ACC112 (cell line): ENCODE measurements around the gene URM1.

Source experiments
- H2AFZ ChIP-seq: fragments of 200-600 bp; sonication (generic); one replicate; pipeline ENCODE4 v1.6.0; 2017; ENCODE audit warnings: antibody characterized with exemption, low read length; ENCODE audit not compliant: unreplicated experiment
- H3K27ac ChIP-seq: fragments of 200-600 bp; sonication (generic); 2 replicates; pipeline ENCODE4 v1.5.1; 2014; ENCODE audit warnings: low read depth, mild to moderate bottlenecking, antibody characterized with exemption, low read length, moderate library complexity
- H3K27me3 ChIP-seq: fragments of 200-600 bp; sonication (generic); 2 replicates; pipeline ENCODE4 v1.6.1; 2014; ENCODE audit warnings: mild to moderate bottlenecking, antibody characterized with exemption, low read length, moderate library complexity, mixed read lengths; ENCODE audit not compliant: insufficient read depth
- H3K36me3 ChIP-seq: fragments of 200-600 bp; sonication (generic); 2 replicates; pipeline ENCODE4 v1.6.1; 2016; ENCODE audit warnings: mild to moderate bottlenecking, antibody characterized with exemption, low read length, moderate library complexity, mixed read lengths; ENCODE audit not compliant: insufficient read depth
- H3K4me1 ChIP-seq: fragments of 200-600 bp; sonication (generic); one replicate; pipeline ENCODE4 v1.6.1; 2016; ENCODE audit warnings: low read length, mixed read lengths; ENCODE audit not compliant: insufficient read depth, unreplicated experiment, control insufficient read depth
- H3K4me3 ChIP-seq: fragments of 200-600 bp; sonication (generic); 2 replicates; pipeline ENCODE4 v1.5.1; 2014; ENCODE audit warnings: mild to moderate bottlenecking, low read depth, low read length
- H3K79me2 ChIP-seq: fragments of 200-600 bp; sonication (generic); one replicate; pipeline ENCODE4 v1.6.0; 2016; ENCODE audit warnings: low read length; ENCODE audit not compliant: control insufficient read depth, unreplicated experiment, insufficient read depth

The URM1 gene

DNA sequence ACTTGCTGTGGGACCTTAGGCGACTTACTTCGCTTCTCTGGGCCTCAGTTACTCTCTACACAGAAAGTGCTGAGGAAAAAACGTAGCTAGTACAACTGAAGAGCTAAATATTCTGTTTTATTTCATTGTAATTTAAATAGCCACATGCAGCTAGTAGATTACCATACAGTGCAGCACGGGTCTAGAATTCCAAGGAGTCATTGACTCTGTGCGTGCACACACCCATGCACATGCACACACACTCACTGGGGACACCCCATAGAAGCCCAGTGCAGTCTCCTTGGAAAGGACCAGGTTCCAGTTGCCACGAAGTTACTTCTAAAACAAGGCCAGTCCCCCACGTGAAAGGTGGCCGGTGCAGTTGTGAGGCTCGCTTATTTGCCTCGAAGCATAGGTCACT lies 17.0 kb downstream of the URM1 start:
- H3K27ac ChIP-seq: no peak overlapping the region
- no peaks in the 10 kb centered on the region for H3K4me1 ChIP-seq
- no peaks in the 10 kb centered on the region for H3K79me2 ChIP-seq
- no peaks in the 10 kb centered on the region for H3K27me3 ChIP-seq
- H3K36me3 ChIP-seq: no peaks in the 10 kb centered on the region
- H3K4me3 ChIP-seq: no peak overlapping the region
- H2AFZ ChIP-seq: no peak overlapping the region

DNA sequence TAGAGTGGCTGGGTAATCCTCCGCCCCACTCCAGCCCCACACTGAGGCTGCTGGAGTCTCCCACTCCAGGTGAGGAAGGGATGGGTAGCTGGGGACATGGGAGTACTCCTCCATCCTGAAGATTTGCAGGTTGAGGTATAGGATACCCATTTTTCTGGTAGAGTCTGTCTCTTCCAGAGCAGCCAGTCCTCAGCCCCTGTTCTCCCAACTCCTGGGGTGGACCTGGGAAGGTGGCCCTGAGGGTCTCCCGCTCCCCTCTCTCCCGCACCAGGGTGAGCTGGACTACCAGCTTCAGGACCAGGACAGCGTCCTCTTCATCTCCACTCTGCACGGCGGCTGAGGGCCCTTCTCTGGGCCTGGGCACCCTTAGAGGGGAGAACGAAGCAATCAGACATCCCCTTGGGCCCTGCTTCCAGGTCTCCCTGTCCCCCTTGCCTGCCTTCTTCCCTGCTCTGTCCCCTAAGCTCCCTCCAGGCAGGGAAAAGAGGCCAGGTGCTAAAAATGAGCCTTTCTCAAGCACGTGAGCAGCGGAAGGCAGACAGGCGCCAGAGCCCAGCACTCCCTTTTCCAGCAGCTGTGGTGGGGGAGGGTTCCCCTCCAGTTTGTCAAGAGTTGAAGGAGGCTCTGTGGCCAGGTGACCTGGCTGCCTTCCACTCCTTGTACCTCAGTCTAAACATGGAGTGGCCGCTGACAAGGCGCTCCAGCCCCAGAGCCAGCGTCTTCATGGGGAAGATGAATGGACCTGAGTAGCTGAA lies 18.4 kb downstream of the URM1 start:
- Histone ChIP-seq H3K4me1 (no peaks in the 10 kb centered on the region), H3K27ac (no peak overlapping the region), H3K4me3 (no peak overlapping the region), H3K79me2 (no peaks in the 10 kb centered on the region), H3K36me3 (no peaks in the 10 kb centered on the region), H3K27me3 (no peaks in the 10 kb centered on the region), H2AFZ (no peak overlapping the region)

DNA sequence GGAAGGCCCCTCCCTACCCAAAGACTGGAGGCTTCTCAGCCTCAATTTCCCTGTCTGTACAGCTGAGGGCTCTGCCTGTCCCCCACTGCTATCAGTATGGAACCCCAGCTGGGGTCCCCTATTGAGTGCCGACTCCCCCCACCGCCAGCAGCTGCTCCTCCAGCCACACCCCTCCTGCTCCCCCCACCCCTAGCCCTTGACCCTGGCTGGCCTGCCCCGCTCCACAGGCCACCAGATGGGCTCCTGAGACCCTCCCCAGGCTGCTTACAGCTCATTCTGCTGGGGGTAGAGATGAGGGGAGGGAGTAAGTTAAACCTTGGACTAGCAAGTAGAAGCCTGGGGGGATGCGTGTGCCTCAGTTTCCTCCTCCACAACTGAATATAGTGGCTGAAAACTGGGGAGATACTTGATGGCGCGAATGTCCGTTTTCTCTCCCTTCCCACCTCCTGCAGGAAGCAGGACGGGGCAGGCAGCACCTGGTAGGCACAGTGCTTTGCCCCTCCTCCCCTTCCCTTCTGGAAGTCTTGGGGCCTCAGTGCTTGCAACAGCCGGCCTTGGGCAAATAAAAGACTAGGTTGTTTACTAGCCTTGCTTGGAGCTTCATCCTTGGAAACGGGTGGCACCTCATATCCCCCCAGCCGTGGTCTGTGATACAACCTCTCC lies 19.1 kb downstream of the URM1 start:
- H3K27me3 ChIP-seq: no peaks in the 10 kb centered on the region
- H2AFZ ChIP-seq: no peak overlapping the region
- no peak overlapping the region for H3K4me3 ChIP-seq
- H3K79me2 ChIP-seq: no peaks in the 10 kb centered on the region
- no peak overlapping the region for H3K27ac ChIP-seq
- no peaks in the 10 kb centered on the region for H3K36me3 ChIP-seq
- no peaks in the 10 kb centered on the region for H3K4me1 ChIP-seq

DNA sequence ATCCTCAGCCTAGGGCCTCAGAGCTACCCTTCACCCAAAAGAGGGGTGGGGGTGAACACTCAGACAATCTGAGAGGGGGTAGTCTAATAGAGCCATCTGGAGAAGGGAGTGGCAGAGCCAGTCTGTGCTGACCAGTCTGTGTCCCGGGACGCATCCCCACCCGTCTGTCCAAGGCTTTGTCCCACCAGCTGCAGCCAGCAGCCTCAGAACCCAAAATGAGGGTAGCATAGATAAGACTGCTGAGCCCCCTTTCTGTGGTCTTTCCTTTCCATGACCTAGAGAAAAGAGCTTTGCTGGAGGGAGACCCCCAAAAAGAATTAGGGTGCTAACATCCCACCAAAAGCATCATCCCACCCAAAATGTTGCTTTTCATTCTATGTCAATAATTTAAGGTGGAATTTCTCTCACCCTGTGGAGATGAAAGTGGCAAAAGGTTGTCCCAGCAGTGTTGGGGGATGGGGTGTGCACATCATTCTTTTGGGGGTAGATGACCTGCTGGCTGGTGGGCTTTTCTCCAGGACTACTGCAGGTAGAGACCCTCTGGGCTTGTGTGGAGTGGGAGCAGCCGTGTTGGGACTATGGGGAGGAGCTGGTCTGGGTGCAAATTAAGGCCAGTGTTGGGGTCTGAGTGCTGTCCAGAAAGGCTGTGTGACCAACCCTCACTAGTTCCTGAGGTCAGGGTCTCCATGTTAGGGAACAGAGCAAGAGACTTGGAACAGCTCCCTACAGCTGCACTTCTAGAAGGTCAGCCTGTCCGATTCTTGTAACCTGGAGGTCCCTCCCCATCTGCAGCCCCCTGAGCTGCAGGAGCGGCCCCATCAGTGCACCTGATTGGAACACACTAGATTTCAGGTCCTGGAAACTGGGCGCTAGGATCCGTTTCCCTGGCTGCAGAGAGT lies 19.9 kb downstream of the URM1 start:
- no peak overlapping the region for H2AFZ ChIP-seq
- no peak overlapping the region for H3K27ac ChIP-seq
- no peaks in the 10 kb centered on the region for H3K79me2 ChIP-seq
- no peaks in the 10 kb centered on the region for H3K36me3 ChIP-seq
- H3K27me3 ChIP-seq: no peaks in the 10 kb centered on the region
- H3K4me1 ChIP-seq: no peaks in the 10 kb centered on the region
- no peak overlapping the region for H3K4me3 ChIP-seq

DNA sequence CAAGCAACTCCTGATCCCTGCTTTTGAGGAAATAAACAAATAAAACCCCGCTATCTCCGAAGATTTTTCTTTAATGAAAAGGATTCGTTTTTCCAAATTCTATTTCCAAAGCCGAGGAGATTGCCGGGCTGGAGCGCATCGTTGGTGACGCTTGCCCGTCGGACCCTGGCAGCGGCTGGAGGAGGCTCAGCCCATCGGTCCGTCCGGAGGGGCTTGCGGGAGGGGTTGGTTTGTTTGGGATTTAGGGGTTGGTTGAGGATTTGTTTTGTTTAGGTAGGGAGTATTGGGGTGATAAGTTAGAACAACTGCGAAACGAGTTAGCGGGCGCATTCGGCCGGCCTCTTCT lies 20.8 kb downstream of the URM1 start:
- Histone ChIP-seq H3K79me2 (no peaks in the 10 kb centered on the region), H3K36me3 (no peaks in the 10 kb centered on the region), H2AFZ (no peak overlapping the region), H3K4me1 (peaks cover 3% of the 10 kb centered on the region), H3K4me3 (no peak overlapping the region), H3K27ac (no peak overlapping the region), H3K27me3 (peaks cover 4% of the 10 kb centered on the region)

DNA sequence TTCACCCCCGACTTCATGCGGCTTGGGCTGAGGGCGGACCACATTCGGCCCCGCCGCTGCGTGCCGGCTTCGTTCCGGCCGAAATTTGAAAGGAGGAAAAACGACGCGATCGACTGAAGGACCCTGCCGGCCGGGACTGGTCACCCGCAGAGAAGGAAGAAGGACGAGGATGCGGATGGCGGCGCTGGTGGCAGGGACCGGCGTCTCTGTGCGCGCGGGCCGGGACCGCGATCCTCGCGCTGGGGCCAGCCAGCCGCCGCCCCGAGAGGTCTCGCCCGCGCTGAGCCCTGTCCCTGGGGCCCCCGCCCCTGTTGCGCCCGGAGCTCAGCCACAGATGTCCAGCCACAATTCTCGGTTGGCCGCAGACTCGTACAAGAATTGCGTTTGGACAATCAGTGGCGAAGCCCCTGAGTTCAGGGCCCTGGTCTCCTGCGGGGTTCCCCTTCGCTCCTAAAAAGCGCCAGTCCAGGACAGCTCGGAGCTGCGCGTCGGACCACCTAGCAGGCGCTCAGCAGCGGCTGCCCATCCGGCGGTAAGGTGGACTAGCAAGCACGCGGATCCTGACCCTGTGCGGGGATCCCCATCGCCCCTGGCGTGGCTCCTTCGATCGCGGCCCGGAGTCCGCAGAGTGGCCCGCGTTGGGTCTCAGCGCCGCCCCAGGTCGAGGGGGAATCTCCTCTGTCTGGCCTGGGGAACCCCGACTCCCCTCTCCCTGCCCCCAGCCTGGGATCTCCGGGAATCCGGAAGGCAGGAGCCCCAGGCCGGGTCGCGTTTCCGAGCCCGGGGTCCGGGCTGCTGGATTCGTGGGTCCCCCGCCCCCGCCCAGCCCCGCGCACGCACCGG lies 21.3 kb downstream of the URM1 start:
- no peak overlapping the region for H3K4me3 ChIP-seq
- H3K4me1 ChIP-seq: peaks cover 7% of the 10 kb centered on the region
- peaks cover 10% of the 10 kb centered on the region for H3K27me3 ChIP-seq
- H2AFZ ChIP-seq: no peak overlapping the region
- no peak overlapping the region for H3K27ac ChIP-seq
- no peaks in the 10 kb centered on the region for H3K79me2 ChIP-seq
- H3K36me3 ChIP-seq: no peaks in the 10 kb centered on the region

DNA sequence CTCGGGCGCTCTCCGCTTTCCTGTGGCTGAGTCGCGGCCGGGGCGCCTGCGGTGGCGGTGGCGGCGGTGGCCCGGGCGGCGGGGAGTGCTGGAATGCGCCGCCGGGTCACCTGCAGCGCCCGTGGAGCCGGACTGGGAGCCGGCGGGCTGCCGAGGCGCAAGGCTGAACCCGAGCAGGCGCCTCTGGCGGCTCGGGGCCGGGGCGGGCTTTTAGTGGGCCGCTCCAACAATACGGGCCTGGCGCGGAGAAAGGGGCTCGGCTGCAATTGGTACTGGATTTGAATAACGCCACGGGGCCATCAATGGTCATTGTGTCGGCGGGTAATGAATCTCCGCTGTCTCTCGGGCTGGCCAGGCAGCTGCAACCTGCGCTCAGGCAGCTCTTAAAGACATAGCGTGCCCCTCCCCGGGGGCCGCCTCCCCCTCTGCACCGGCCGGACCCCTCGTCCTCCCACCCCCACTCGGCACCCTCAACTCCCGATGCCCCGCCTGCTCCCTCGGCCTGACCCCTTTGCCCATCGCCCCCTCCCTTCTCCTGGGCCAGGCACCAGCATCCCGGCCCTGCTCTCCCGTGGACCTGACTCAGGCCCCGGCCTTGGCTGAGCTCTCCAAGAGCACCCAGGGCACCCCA lies 22.1 kb downstream of the URM1 start:
- H3K27ac ChIP-seq: no peak overlapping the region
- H3K36me3 ChIP-seq: no peaks in the 10 kb centered on the region
- H3K27me3 ChIP-seq: peaks cover 14% of the 10 kb centered on the region
- no peak overlapping the region for H2AFZ ChIP-seq
- H3K4me3 ChIP-seq: no peak overlapping the region
- peaks cover 7% of the 10 kb centered on the region for H3K4me1 ChIP-seq
- no peaks in the 10 kb centered on the region for H3K79me2 ChIP-seq

DNA sequence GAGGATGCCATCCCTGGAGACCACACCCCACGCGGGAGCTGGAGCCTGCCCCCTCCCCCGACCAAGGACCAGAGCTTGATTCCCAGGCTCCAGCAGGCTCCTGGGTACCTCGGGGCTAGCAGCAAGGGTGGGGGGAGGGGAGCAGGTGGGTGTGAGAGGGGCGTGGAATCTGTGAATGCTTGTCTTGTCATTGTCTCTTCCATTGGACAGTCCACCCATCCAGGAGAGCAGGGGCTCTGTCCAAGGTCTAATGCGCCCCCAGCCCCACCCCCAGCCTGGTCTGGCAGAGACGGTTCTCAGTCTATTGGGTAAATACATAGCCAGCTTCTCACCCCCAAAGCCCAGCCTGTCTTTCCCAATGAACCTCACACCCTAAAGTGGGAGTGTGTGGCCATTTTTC lies 22.8 kb downstream of the URM1 start:
- H3K4me3 ChIP-seq: no peak overlapping the region
- peaks cover 14% of the 10 kb centered on the region for H3K27me3 ChIP-seq

DNA sequence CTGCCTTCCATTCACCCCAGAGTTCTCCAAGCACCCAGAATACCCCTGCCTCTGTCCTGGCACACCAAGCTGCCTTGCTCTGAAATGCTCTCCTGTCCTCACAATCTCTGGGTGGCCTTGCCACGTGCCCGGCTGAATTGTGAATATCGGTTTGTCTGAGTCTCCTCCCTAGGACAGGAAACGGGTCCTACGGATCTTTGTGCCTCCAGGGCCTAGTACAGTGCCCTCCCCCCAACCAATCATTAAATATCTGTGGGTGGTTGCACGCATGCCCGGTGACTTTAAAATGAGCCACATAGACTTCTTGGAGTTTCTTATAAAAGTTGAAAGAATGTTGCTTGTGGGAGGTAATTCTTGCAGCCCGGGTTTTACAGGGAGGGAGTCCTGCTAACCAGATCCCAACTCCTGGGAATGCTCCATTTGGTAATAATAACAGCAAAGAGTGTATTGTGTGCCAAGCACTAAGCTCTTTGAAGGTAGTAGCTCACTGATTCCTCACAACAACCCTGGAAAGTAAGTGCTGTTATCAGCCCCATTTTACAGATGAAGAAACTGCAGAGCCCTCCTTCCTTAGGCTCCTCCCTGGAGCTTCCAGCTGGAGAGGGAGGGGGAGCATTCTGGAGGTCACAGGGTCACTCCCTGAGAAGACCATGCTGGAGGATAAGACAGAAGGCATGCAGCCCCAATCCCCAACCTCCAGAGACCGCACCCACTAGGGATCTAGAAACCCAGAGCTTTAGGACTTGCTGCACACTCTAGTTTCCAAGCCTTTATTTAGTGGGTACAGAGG lies 23.4 kb downstream of the URM1 start:
- H2AFZ ChIP-seq: no peak overlapping the region
- H3K27ac ChIP-seq: no peak overlapping the region
- H3K27me3 ChIP-seq: peaks cover 14% of the 10 kb centered on the region
- no peak overlapping the region for H3K4me3 ChIP-seq
- H3K36me3 ChIP-seq: no peaks in the 10 kb centered on the region
- peaks cover 7% of the 10 kb centered on the region for H3K4me1 ChIP-seq
- H3K79me2 ChIP-seq: no peaks in the 10 kb centered on the region

More for the DNA sequence above, 22.8 kb downstream of the URM1 start:
- no peaks in the 10 kb centered on the region for H3K36me3 ChIP-seq
- peaks cover 7% of the 10 kb centered on the region for H3K4me1 ChIP-seq
- H2AFZ ChIP-seq: no peak overlapping the region
- H3K79me2 ChIP-seq: no peaks in the 10 kb centered on the region
- no peak overlapping the region for H3K27ac ChIP-seq
